Stimulated activated naive CD8-positive, alpha-beta T cell treated with anti-CD3 and anti-CD28 coated beads, Interleukin-15, amount 100 ng/mL, for 72 hours (primary cell): ENCODE measurements around the gene SCG3.
A peak's percentile ranks its signal among the peaks of the same experiment; 100 is the strongest.

Experiments
- ATAC-seq: fragments of 150-1000 bp; cut with Tn5 transposase; 2 replicates; pipeline ENCODE4 v1.10.0; 2021; ENCODE audit warnings: mild to moderate bottlenecking, moderate library complexity
- DNase-seq, 2 donors: peaks; one replicate each; pipeline ENCODE4 v3.0.0; 2021 to 2022
- H3K27ac Mint-ChIP-seq, 2 donors: one replicate each; pipeline ENCODE4 v1.8.0; 2022; ENCODE audit warnings: mild to moderate bottlenecking in 2 of 2, mixed read lengths in 2 of 2, moderate library complexity in 2 of 2
- H3K27me3 Mint-ChIP-seq: one replicate; pipeline ENCODE4 v1.8.0; 2022; ENCODE audit warnings: mixed read lengths
- H3K4me1 Mint-ChIP-seq: one replicate; pipeline ENCODE4 v1.8.0; 2022; ENCODE audit warnings: mild to moderate bottlenecking, mixed read lengths
- H3K4me3 Mint-ChIP-seq, 2 donors: one replicate each; pipeline ENCODE4 v1.8.0; 2022; ENCODE audit warnings: mild to moderate bottlenecking in 2 of 2, mixed read lengths in 2 of 2, moderate library complexity in 1 of 2
- H3K9me3 Mint-ChIP-seq, 2 donors: one replicate each; pipeline ENCODE4 v1.8.0; 2022; ENCODE audit warnings: mixed read lengths in 2 of 2

Gene SCG3

GRCh38 chr15:51708013-51708412, 26.7 kb downstream of the SCG3 start:
- Mint-ChIP-seq H3K27ac (no peak overlapping the region), H3K9me3 (no peaks in the 10 kb centered on the region), H3K27me3 (no peaks in the 10 kb centered on the region), H3K4me3 (no peak overlapping the region), H3K4me1 (no peaks in the 10 kb centered on the region)
- no peak for ATAC-seq
- DNase-seq = no peak

- no peaks in the 10 kb centered on the region for H3K9me3 Mint-ChIP-seq
- ATAC-seq = no peak
Observed at GRCh38 chr15:51709031-51709430, 27.7 kb downstream of the SCG3 start.

GRCh38 chr15:51714162-51714561, 32.9 kb downstream of the SCG3 start:
- Mint-ChIP-seq H3K4me3 (no peak overlapping the region), H3K4me1 (no peaks in the 10 kb centered on the region), H3K9me3 (no peaks in the 10 kb centered on the region), H3K27ac (no peak overlapping the region), H3K27me3 (no peaks in the 10 kb centered on the region)
- no peak for DNase-seq
- no peak for ATAC-seq

More at GRCh38 chr15:51709031-51709430, 27.7 kb downstream of the SCG3 start:
- Mint-ChIP-seq H3K4me3 (no peak overlapping the region), H3K4me1 (no peaks in the 10 kb centered on the region), H3K27me3 (no peaks in the 10 kb centered on the region), H3K27ac (no peak overlapping the region)
- DNase-seq = no peak

- ATAC-seq = no peak
- DNase-seq = no peak
- Mint-ChIP-seq H3K27ac (no peak overlapping the region), H3K27me3 (no peaks in the 10 kb centered on the region), H3K4me3 (no peak overlapping the region), H3K4me1 (no peaks in the 10 kb centered on the region), H3K9me3 (no peaks in the 10 kb centered on the region)
Observed at GRCh38 chr15:51714911-51715310, 33.6 kb downstream of the SCG3 start.

- H3K27me3 Mint-ChIP-seq = no peaks in the 10 kb centered on the region
- peaks cover 19% of the 10 kb centered on the region for H3K4me1 Mint-ChIP-seq
- H3K9me3 Mint-ChIP-seq = no peaks in the 10 kb centered on the region
- H3K27ac Mint-ChIP-seq = no peak overlapping the region
- DNase-seq = no peak
- no peak overlapping the region for H3K4me3 Mint-ChIP-seq
- ATAC-seq = no peak
Observed at GRCh38 chr15:51718219-51718618, 36.9 kb downstream of the SCG3 start.

- Mint-ChIP-seq H3K4me1 (peaks cover 19% of the 10 kb centered on the region), H3K27me3 (no peaks in the 10 kb centered on the region), H3K27ac (no peak overlapping the region), H3K9me3 (no peaks in the 10 kb centered on the region), H3K4me3 (no peak overlapping the region)
- no peak for DNase-seq
- no peak for ATAC-seq
Observed at GRCh38 chr15:51718746-51719145, 37.4 kb downstream of the SCG3 start.

- H3K9me3 Mint-ChIP-seq = no peaks in the 10 kb centered on the region
- H3K27me3 Mint-ChIP-seq = no peaks in the 10 kb centered on the region
- peaks cover 33% of the 10 kb centered on the region for H3K4me1 Mint-ChIP-seq
- H3K4me3 Mint-ChIP-seq = no peak overlapping the region
- ATAC-seq (no peak), DNase-seq (no peak)
- H3K27ac Mint-ChIP-seq = peak overlapping the region in 1 of 2 donors; percentile 44
Observed at GRCh38 chr15:51720201-51720995, 39.1 kb downstream of the SCG3 start.

- Mint-ChIP-seq H3K27ac (peak overlapping the region in 1 of 2 donors; percentile 44), H3K27me3 (no peaks in the 10 kb centered on the region), H3K9me3 (no peaks in the 10 kb centered on the region), H3K4me3 (no peak overlapping the region), H3K4me1 (peaks cover 42% of the 10 kb centered on the region)
- DNase-seq (no peak), ATAC-seq (no peak)
Observed at GRCh38 chr15:51721199-51721960, 40.1 kb downstream of the SCG3 start.

- DNase-seq (no peak), ATAC-seq (no peak)
- Mint-ChIP-seq H3K27me3 (no peaks in the 10 kb centered on the region), H3K4me3 (no peak overlapping the region), H3K27ac (peak overlapping the region in 1 of 2 donors; percentile 44), H3K9me3 (no peaks in the 10 kb centered on the region), H3K4me1 (peaks cover 61% of the 10 kb centered on the region)
Observed at GRCh38 chr15:51724199-51724598, 42.9 kb downstream of the SCG3 start.

GRCh38 chr15:51724673-51725072, 43.4 kb downstream of the SCG3 start:
- DNase-seq = no peak
- no peak for ATAC-seq
- Mint-ChIP-seq H3K27me3 (no peaks in the 10 kb centered on the region), H3K9me3 (no peaks in the 10 kb centered on the region), H3K27ac (no peak overlapping the region), H3K4me3 (no peak overlapping the region), H3K4me1 (peaks cover 63% of the 10 kb centered on the region)

- H3K9me3 Mint-ChIP-seq = no peaks in the 10 kb centered on the region
- no peaks in the 10 kb centered on the region for H3K27me3 Mint-ChIP-seq
- DNase-seq = peak in 1 of 2 donors; percentile 30
- peak overlapping the region in 1 of 2 donors; percentile 68 for H3K27ac Mint-ChIP-seq
- no peak overlapping the region for H3K4me3 Mint-ChIP-seq
- H3K4me1 Mint-ChIP-seq = peaks cover 71% of the 10 kb centered on the region
- ATAC-seq = peak; percentile 90
Observed at GRCh38 chr15:51726302-51727073, 45.2 kb downstream of the SCG3 start.

- Mint-ChIP-seq H3K27ac (no peak overlapping the region), H3K4me1 (peaks cover 73% of the 10 kb centered on the region), H3K4me3 (no peak overlapping the region), H3K9me3 (no peaks in the 10 kb centered on the region), H3K27me3 (no peaks in the 10 kb centered on the region)
- no peak for DNase-seq
- peak; percentile 76 for ATAC-seq
Observed at GRCh38 chr15:51727141-51727897, 46.0 kb downstream of the SCG3 start.

- H3K4me1 Mint-ChIP-seq = peaks cover 87% of the 10 kb centered on the region
- peak overlapping the region; percentile 76 to 95 for H3K27ac Mint-ChIP-seq
- no peaks in the 10 kb centered on the region for H3K9me3 Mint-ChIP-seq
- peak; percentile 58 for ATAC-seq
- no peaks in the 10 kb centered on the region for H3K27me3 Mint-ChIP-seq
- peak overlapping the region; percentile 71 to 76 for H3K4me3 Mint-ChIP-seq
- DNase-seq = peak; percentile 27 to 37
Observed at GRCh38 chr15:51731549-51732267, 50.4 kb downstream of the SCG3 start.

GRCh38 chr15:51732646-51733045, 51.3 kb downstream of the SCG3 start:
- DNase-seq (no peak), ATAC-seq (no peak)
- Mint-ChIP-seq H3K4me1 (peaks cover 77% of the 10 kb centered on the region), H3K9me3 (no peaks in the 10 kb centered on the region), H3K27ac (peak overlapping the region in 1 of 2 donors; percentile 80), H3K27me3 (no peaks in the 10 kb centered on the region), H3K4me3 (peak overlapping the region; percentile 35 to 68)
